ENCODE results near the gene TAS1R3.

The TAS1R3 gene

GRCh38 chr1:1325288-1326074 is 5.6 kb upstream of the TAS1R3 start:
- no peak for TF ChIP-seq EZH2phosphoT487 (conservative IDR thresholded peaks at IDR 0.05; ENCODE audit: low read length)
- TF ChIP-seq CTCF (IDR thresholded peaks at IDR 0.05; ENCODE audit: insufficient read depth, low read length, poor library complexity, severe bottlenecking), result no peak
- no peaks in the 10 kb centered on the region; the same call in 1 of the 2 replicates for H3F3A ChIP-seq (ENCODE audit: insufficient read depth)
- H3K79me2 ChIP-seq (ENCODE audit: insufficient read depth, low read length), result peaks cover 42% of the 10 kb centered on the region
- H3K4me3 ChIP-seq (ENCODE audit: insufficient read depth, low read length, poor library complexity, severe bottlenecking), result peak overlapping the region; percentile 96
- no peaks in the 10 kb centered on the region for H3K9me3 ChIP-seq (ENCODE audit: insufficient read depth, low read length)
- H2AFZ ChIP-seq (ENCODE audit: low read depth, low read length, severe bottlenecking), result peak overlapping the region; percentile 83
- peak overlapping the region; percentile 54 for H3K27ac ChIP-seq (ENCODE audit: low read depth, low read length)
- H3K27me3 ChIP-seq (ENCODE audit: low read length), result no peaks in the 10 kb centered on the region
- H3K36me3 ChIP-seq (ENCODE audit: low read length), result no peaks in the 10 kb centered on the region
- H3K9ac ChIP-seq (ENCODE audit: low read length), result peak overlapping the region; percentile 99
- peak overlapping the region; percentile 89 for H3K4me2 ChIP-seq (ENCODE audit: low read depth, low read length, poor library complexity, severe bottlenecking)
- no peaks in the 10 kb centered on the region; the same call in 1 of the 2 replicates for H4K20me1 ChIP-seq (ENCODE audit: low read depth, low read length)
- no peaks in the 10 kb centered on the region for H3K9me2 ChIP-seq (replicated peaks; ENCODE audit: insufficient read depth, low read length)

- Histone ChIP-seq H3K27me3 (ENCODE audit: low read length) (no peaks in the 10 kb centered on the region), H3K79me2 (ENCODE audit: insufficient read depth, low read length) (peaks cover 35% of the 10 kb centered on the region), H3K9ac (ENCODE audit: low read length) (peak overlapping the region; percentile 99), H4K20me1 (ENCODE audit: low read depth, low read length) (no peaks in the 10 kb centered on the region; the same call in 1 of the 2 replicates), H3F3A (ENCODE audit: insufficient read depth) (no peaks in the 10 kb centered on the region; the same call in 1 of the 2 replicates), H3K4me3 (ENCODE audit: insufficient read depth, low read length, poor library complexity, severe bottlenecking) (peak overlapping the region; percentile 96), H2AFZ (ENCODE audit: low read depth, low read length, severe bottlenecking) (no peak overlapping the region), H3K9me2 (replicated peaks; ENCODE audit: insufficient read depth, low read length) (no peaks in the 10 kb centered on the region), H3K36me3 (ENCODE audit: low read length) (no peaks in the 10 kb centered on the region), H3K4me2 (ENCODE audit: low read depth, low read length, poor library complexity, severe bottlenecking) (peak overlapping the region; percentile 89), H3K27ac (ENCODE audit: low read depth, low read length) (peak overlapping the region; percentile 10; the same call in 1 of the 2 replicates), H3K9me3 (ENCODE audit: insufficient read depth, low read length) (no peaks in the 10 kb centered on the region)
- no peak for TF ChIP-seq CTCF (IDR thresholded peaks at IDR 0.05; ENCODE audit: insufficient read depth, low read length, poor library complexity, severe bottlenecking)
- no peak for TF ChIP-seq EZH2phosphoT487 (conservative IDR thresholded peaks at IDR 0.05; ENCODE audit: low read length)
Observed at GRCh38 chr1:1326075-1326605, 4.9 kb upstream of the TAS1R3 start.

GRCh38 chr1:1327291-1327690 is 3.8 kb upstream of the TAS1R3 start:
- Histone ChIP-seq H2AFZ (ENCODE audit: low read depth, low read length, severe bottlenecking) (no peak overlapping the region), H3K79me2 (ENCODE audit: insufficient read depth, low read length) (peaks cover 24% of the 10 kb centered on the region), H3K9me3 (ENCODE audit: insufficient read depth, low read length) (no peaks in the 10 kb centered on the region), H3F3A (ENCODE audit: insufficient read depth) (no peaks in the 10 kb centered on the region; the same call in 1 of the 2 replicates), H3K36me3 (ENCODE audit: low read length) (no peaks in the 10 kb centered on the region), H3K9me2 (replicated peaks; ENCODE audit: insufficient read depth, low read length) (no peaks in the 10 kb centered on the region), H3K27ac (ENCODE audit: low read depth, low read length) (no peak overlapping the region), H3K9ac (ENCODE audit: low read length) (no peak overlapping the region), H3K27me3 (ENCODE audit: low read length) (no peaks in the 10 kb centered on the region), H3K4me3 (ENCODE audit: insufficient read depth, low read length, poor library complexity, severe bottlenecking) (no peak overlapping the region), H3K4me2 (ENCODE audit: low read depth, low read length, poor library complexity, severe bottlenecking) (no peak overlapping the region), H4K20me1 (ENCODE audit: low read depth, low read length) (no peaks in the 10 kb centered on the region; the same call in 1 of the 2 replicates)
- no peak for TF ChIP-seq EZH2phosphoT487 (conservative IDR thresholded peaks at IDR 0.05; ENCODE audit: low read length)
- no peak for TF ChIP-seq CTCF (IDR thresholded peaks at IDR 0.05; ENCODE audit: insufficient read depth, low read length, poor library complexity, severe bottlenecking)

Measured in SU-DHL-6 (cell line).